Right cardiac atrium (tissue), 5 donors: ENCODE data around the gene REG1A. TPM values are rescaled to one million over a fixed set of nuclear protein-coding genes. Genes with fewer than 3 reads are reported as not detected.

ENCODE experiments used
- ATAC-seq, 2 donors: fragments of 200-7000 bp; cut with Tn5 transposase; one replicate each; pipeline versions ENCODE4 v1.8.0 to v1.9.1; 2020; ENCODE audit warnings: moderate library complexity in 2 of 2, mild to moderate bottlenecking in 1 of 2
- DNase-seq, 3 donors: peaks; one replicate each; pipeline ENCODE4 v3.0.0-alpha.2; 2020
- H3K27ac ChIP-seq: one replicate; pipeline ENCODE4 v1.5.1; 2013; ENCODE audit warnings: mild to moderate bottlenecking, low read length, control low read depth, moderate library complexity
- H3K27me3 ChIP-seq: one replicate; pipeline ENCODE4 v1.6.1; 2013; ENCODE audit not compliant: control insufficient read depth, insufficient read depth
- H3K4me1 ChIP-seq: one replicate; pipeline ENCODE4 v1.6.1; 2013; ENCODE audit warnings: low read length; ENCODE audit not compliant: control insufficient read depth, insufficient read depth
- H3K4me3 ChIP-seq: one replicate; pipeline ENCODE4 v1.5.1; 2013; ENCODE audit warnings: low read length, control low read depth
- H3K9me3 ChIP-seq: one replicate; pipeline ENCODE4 v1.6.1; 2013; ENCODE audit warnings: low read length; ENCODE audit not compliant: control insufficient read depth
- WGBS: extraction: QIAGEN DNeasy Blood & Tissue Kit; methylation state at CpG from one replicate; pipeline ENCODE4 v1.1.7; 2013; 5-methylcytosine and 5-hydroxymethylcytosine counted together
- intact Hi-C, 4 donors: fragments of 100-400 bp; cut with DNase I; formaldehyde crosslinking; loops; one replicate each; pipeline versions ENCODE4 v1.11.0 to v1.14.0; 2022 to 2023
- polyA plus RNA-seq: library from polyadenylated mRNA; stranded (reverse); fragments of 200-250 nt; gene quantifications from one replicate; pipeline ENCODE4 v1.2.3, GENCODE V29; 2013
- total RNA-seq, 4 donors: library from RNA; stranded (reverse); fragmentation: NEBNext Ultra II Directional; extraction: Animal tissue kit (Norgen Biotek cat#: 25700); gene quantifications; one replicate each; pipeline ENCODE4 v1.2.1, GENCODE V29; 2021
- donor health status: healthy with polysubstance abuse.
- donor health status: DM: no; HTN: yes; CAD: no.
- donor health status: DM: no; HTN: no; CAD: no.
- donor health status: DM: no; HTN: yes; CAD: no; lungs with severe emphysema.
- donor health status: DM: yes; HTN: yes; CAD: no.

The REG1A gene
- total and polyA plus RNA-seq, 5 donors, result 1.4 to 1.7 TPM; not detected in 3

- WGBS, result 85% methylated on average over 1 of the region's 1 CpG
- DNase-seq, result no peak
Observed at GRCh38 chr2:79100285-79100684, 20.0 kb upstream of the REG1A start.

DNA sequence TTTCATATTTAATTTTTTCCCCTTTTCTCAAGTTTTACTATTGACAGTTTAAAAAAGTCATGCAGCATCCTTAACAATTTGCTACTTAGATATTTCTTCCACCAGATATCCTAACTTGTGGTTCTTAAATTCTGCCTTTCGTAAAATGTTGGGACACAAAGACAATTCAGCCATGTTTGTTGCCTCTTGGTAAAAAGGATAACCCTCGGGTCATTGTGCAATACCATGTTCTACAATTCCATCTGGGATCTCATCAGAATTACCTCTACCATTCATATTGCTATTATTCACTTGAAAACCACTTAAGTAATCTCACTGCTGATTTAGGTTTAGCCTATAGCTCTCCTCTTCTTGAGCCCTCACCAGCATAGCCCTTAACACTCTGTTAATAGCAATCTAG, 19.3 kb upstream of the REG1A start:
- H3K4me3 ChIP-seq, result no peak overlapping the region
- no peaks in the 10 kb centered on the region for H3K4me1 ChIP-seq
- no peaks in the 10 kb centered on the region for H3K27me3 ChIP-seq
- 66% methylated on average over 2 of the region's 2 CpGs for WGBS
- intact Hi-C loops, result no loop called here
- no peak overlapping the region for H3K27ac ChIP-seq
- H3K9me3 ChIP-seq, result no peaks in the 10 kb centered on the region
- DNase-seq, result no peak
- no peak for ATAC-seq

More at GRCh38 chr2:79100285-79100684, 20.0 kb upstream of the REG1A start:
- ATAC-seq, result no peak
- intact Hi-C loops, result no loop called here
- no peaks in the 10 kb centered on the region for H3K9me3 ChIP-seq
- no peak overlapping the region for H3K4me3 ChIP-seq
- no peaks in the 10 kb centered on the region for H3K27me3 ChIP-seq
- no peak overlapping the region for H3K27ac ChIP-seq
- H3K4me1 ChIP-seq, result no peaks in the 10 kb centered on the region

- ATAC-seq (no peak), DNase-seq (no peak)
- Histone ChIP-seq H3K27me3 (no peaks in the 10 kb centered on the region), H3K4me3 (no peak overlapping the region), H3K9me3 (no peaks in the 10 kb centered on the region), H3K4me1 (no peaks in the 10 kb centered on the region), H3K27ac (no peak overlapping the region)
- WGBS, result 80% methylated on average over 2 of the region's 2 CpGs
- intact Hi-C loops, result no loop called here
Observed at GRCh38 chr2:79103214-79103613, 17.1 kb upstream of the REG1A start.

DNA sequence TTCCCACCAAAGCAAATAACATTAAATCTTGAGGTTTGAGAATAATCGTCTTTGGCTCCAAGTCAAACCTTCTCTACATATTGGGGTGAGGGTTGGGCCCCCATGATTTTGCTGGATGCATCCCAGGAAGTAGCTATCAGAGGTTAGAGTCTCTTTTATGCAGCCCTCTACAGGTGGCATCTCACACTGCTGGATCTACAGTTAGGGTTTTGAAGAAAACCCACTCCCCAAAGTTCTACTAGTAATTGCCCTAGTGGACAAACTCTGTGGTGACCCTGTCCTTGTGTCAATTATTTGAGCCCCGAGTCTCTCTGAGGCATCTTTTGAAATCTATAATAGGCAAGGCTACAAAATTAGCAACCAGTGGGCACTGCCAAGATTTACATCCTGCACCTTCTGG, 15.0 kb upstream of the REG1A start:
- H3K4me1 ChIP-seq, result no peaks in the 10 kb centered on the region
- H3K27me3 ChIP-seq, result no peaks in the 10 kb centered on the region
- H3K9me3 ChIP-seq, result no peaks in the 10 kb centered on the region
- no peak for ATAC-seq
- WGBS, result 81% methylated on average over 2 of the region's 2 CpGs
- intact Hi-C loops, result no loop called here
- no peak overlapping the region for H3K4me3 ChIP-seq
- no peak overlapping the region for H3K27ac ChIP-seq
- DNase-seq, result no peak

- Histone ChIP-seq H3K9me3 (no peaks in the 10 kb centered on the region), H3K4me3 (no peak overlapping the region), H3K27ac (no peak overlapping the region), H3K4me1 (no peaks in the 10 kb centered on the region), H3K27me3 (no peaks in the 10 kb centered on the region)
- no peak for DNase-seq
- no peak for ATAC-seq
- intact Hi-C loops, result no loop called here
- WGBS, result 92% methylated on average over 3 of the region's 3 CpGs
Observed at GRCh38 chr2:79112269-79112668, 8.0 kb upstream of the REG1A start.

GRCh38 chr2:79114797-79115494, 5.3 kb upstream of the REG1A start:
- no peak overlapping the region for H3K4me3 ChIP-seq
- 58% methylated on average over 3 of the region's 3 CpGs for WGBS
- H3K27ac ChIP-seq, result no peak overlapping the region
- DNase-seq, result no peak
- no peaks in the 10 kb centered on the region for H3K4me1 ChIP-seq
- peak in 1 of 2 donors; percentile 31 for ATAC-seq
- H3K27me3 ChIP-seq, result no peaks in the 10 kb centered on the region
- no peaks in the 10 kb centered on the region for H3K9me3 ChIP-seq
- intact Hi-C loops, result loop anchor here in 1 of 4 donors (1.0 kb wide), 1 partner anchor 11 kb away; no protein-coding TSS in a partner anchor

- DNase-seq, result no peak
- no peak overlapping the region for H3K27ac ChIP-seq
Observed at GRCh38 chr2:79116997-79117928, 3.0 kb upstream of the REG1A start.

DNA sequence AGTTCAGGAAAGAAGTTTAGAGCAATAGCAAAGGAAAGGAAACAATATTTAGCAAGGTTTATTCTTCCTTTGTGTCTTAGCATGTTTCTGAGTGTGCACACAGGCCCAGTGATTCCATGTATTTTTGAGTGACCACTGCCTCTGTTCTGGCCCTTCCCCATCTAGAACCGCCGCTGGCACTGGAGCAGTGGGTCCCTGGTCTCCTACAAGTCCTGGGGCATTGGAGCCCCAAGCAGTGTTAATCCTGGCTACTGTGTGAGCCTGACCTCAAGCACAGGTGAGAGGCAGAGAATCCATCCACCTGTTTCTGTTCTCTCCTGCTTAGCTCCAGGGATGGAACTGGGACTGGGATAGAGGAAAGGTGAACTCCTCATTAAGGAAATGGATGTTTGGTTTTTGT, 2.4 kb downstream of the REG1A start:
- DNase-seq (no peak), ATAC-seq (no peak)
- Histone ChIP-seq H3K27me3 (no peaks in the 10 kb centered on the region), H3K27ac (no peak overlapping the region), H3K4me3 (no peak overlapping the region), H3K4me1 (no peaks in the 10 kb centered on the region), H3K9me3 (no peaks in the 10 kb centered on the region)
- 93% methylated on average over 2 of the region's 2 CpGs for WGBS
- intact Hi-C loops, result no loop called here

More at GRCh38 chr2:79116997-79117928, 3.0 kb upstream of the REG1A start:
- ATAC-seq, result no peak
- H3K9me3 ChIP-seq, result no peaks in the 10 kb centered on the region
- H3K27me3 ChIP-seq, result no peaks in the 10 kb centered on the region
- H3K4me3 ChIP-seq, result no peak overlapping the region
- intact Hi-C loops, result no loop called here
- H3K4me1 ChIP-seq, result no peaks in the 10 kb centered on the region
- 49% methylated on average over 2 of the region's 2 CpGs for WGBS

DNA sequence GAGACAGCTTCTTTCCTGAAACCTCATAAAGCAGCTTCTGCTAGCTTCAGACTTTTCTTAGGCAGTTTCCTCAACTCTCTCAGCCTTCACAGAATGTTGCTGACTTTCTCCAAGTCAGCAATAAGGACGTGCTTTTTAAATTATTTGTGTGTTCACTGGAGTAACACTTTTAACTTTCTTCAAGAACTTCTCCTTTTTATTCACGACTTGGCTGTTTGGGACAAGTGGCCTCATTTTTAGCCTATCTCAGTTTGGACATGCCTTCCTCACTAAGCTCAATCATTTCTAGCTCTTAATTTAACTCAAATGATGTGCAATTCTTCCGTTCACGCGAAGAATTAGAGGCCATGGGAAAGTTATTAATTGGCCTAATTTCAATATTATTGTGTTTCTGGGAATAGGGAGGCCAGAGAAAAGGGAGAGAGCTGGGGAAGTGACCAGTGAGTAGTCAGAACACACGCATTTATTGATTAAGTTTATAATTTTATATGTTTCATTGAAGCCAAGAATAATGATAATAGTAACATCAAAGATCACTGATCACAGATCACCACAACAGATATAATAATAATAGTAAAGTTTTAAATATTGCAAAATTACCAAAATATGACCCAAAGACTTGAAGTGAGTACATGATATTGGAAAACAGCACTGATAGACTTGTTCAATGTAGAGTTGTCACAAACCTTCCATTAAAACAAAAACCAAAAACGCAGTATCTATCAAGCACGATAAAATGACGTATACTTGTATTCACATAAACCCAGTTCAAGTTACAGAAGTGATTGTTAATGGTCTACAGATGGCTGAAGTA, 4.8 kb downstream of the REG1A start:
- no peak for DNase-seq
- intact Hi-C loops, result no loop called here
- H3K27me3 ChIP-seq, result no peaks in the 10 kb centered on the region

DNA sequence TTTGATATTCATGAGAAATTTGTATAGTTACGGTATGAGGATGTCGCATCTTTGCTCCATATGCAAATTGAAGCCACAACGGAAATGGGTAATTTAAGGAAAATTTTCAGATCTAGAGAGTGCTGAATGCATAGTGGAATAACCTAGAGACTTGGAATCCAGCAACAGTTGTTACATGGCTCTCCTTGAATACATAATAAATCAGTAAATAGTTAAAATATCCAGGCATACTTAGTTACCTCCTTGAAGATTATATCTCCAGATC, 5.4 kb downstream of the REG1A start:
- ATAC-seq, result no peak
- no peaks in the 10 kb centered on the region for H3K9me3 ChIP-seq
- H3K27me3 ChIP-seq, result no peaks in the 10 kb centered on the region
- intact Hi-C loops, result no loop called here
- no peak for DNase-seq
- no peak overlapping the region for H3K4me3 ChIP-seq
- H3K27ac ChIP-seq, result no peak overlapping the region
- WGBS, result 94% methylated on average over 3 of the region's 3 CpGs
- no peaks in the 10 kb centered on the region for H3K4me1 ChIP-seq

More for the DNA sequence above, 4.8 kb downstream of the REG1A start:
- no peaks in the 10 kb centered on the region for H3K9me3 ChIP-seq
- no peak for ATAC-seq
- H3K4me1 ChIP-seq, result no peaks in the 10 kb centered on the region
- H3K4me3 ChIP-seq, result no peak overlapping the region
- 71% methylated on average over 9 of the region's 9 CpGs for WGBS
- no peak overlapping the region for H3K27ac ChIP-seq

GRCh38 chr2:79128406-79128805, 8.1 kb downstream of the REG1A start:
- WGBS, result 88% methylated on average over 3 of the region's 3 CpGs
- H3K9me3 ChIP-seq, result no peaks in the 10 kb centered on the region

More at GRCh38 chr2:79128406-79128805, 8.1 kb downstream of the REG1A start:
- ATAC-seq (no peak), DNase-seq (no peak)
- no peaks in the 10 kb centered on the region for H3K27me3 ChIP-seq
- intact Hi-C loops, result no loop called here
- no peak overlapping the region for H3K27ac ChIP-seq
- no peaks in the 10 kb centered on the region for H3K4me1 ChIP-seq
- H3K4me3 ChIP-seq, result no peak overlapping the region
